ENCODE results near the gene LSM7.

Gene LSM7

GRCh38 chr19:2343289-2343982, 15.1 kb upstream of the LSM7 start:
- Histone ChIP-seq H3K27me3 (ENCODE audit: insufficient read depth, poor library complexity, severe bottlenecking) (no peaks in the 10 kb centered on the region), H3K27ac (ENCODE audit: poor library complexity, severe bottlenecking) (no peak overlapping the region), H3K36me3 (ENCODE audit: low read depth) (0 out of 2 replicates have a peak, but pooled peaks cover 3% of the 10 kb centered on the region), H3K4me3 (ENCODE audit: severe bottlenecking) (no peak overlapping the region), H3K4me1 (ENCODE audit: insufficient read depth, poor library complexity, severe bottlenecking) (no peaks in the 10 kb centered on the region), H3K9me3 (ENCODE audit: severe bottlenecking) (no peaks in the 10 kb centered on the region)
- no peak for TF ChIP-seq CTCF (IDR thresholded peaks at IDR 0.05; ENCODE audit: poor library complexity, severe bottlenecking)
- DNase-seq (ENCODE audit: low spot score) (no peak), ATAC-seq (ENCODE audit: low read depth) (no peak)

GRCh38 chr19:2342656-2343288, 14.4 kb upstream of the LSM7 start:
- no peak for DNase-seq (ENCODE audit: low spot score)
- Histone ChIP-seq H3K9me3 (ENCODE audit: severe bottlenecking) (no peaks in the 10 kb centered on the region), H3K27me3 (ENCODE audit: insufficient read depth, poor library complexity, severe bottlenecking) (no peaks in the 10 kb centered on the region), H3K4me3 (ENCODE audit: severe bottlenecking) (no peak overlapping the region), H3K4me1 (ENCODE audit: insufficient read depth, poor library complexity, severe bottlenecking) (no peaks in the 10 kb centered on the region), H3K36me3 (ENCODE audit: low read depth) (0 out of 2 replicates have a peak, but pooled peaks cover 3% of the 10 kb centered on the region), H3K27ac (ENCODE audit: poor library complexity, severe bottlenecking) (no peak overlapping the region)
- no peak for ATAC-seq (ENCODE audit: low read depth)
- no peak for TF ChIP-seq CTCF (IDR thresholded peaks at IDR 0.05; ENCODE audit: poor library complexity, severe bottlenecking)

GRCh38 chr19:2341982-2342381, 13.6 kb upstream of the LSM7 start:
- H3K27me3 ChIP-seq (ENCODE audit: insufficient read depth, poor library complexity, severe bottlenecking): no peaks in the 10 kb centered on the region
- H3K27ac ChIP-seq (ENCODE audit: poor library complexity, severe bottlenecking): no peak overlapping the region
- DNase-seq (ENCODE audit: low spot score): no peak
- H3K36me3 ChIP-seq (ENCODE audit: low read depth): 0 out of 2 replicates have a peak, but pooled peaks cover 3% of the 10 kb centered on the region
- no peak for ATAC-seq (ENCODE audit: low read depth)
- no peak overlapping the region for H3K4me3 ChIP-seq (ENCODE audit: severe bottlenecking)
- no peaks in the 10 kb centered on the region for H3K4me1 ChIP-seq (ENCODE audit: insufficient read depth, poor library complexity, severe bottlenecking)
- no peak for TF ChIP-seq CTCF (IDR thresholded peaks at IDR 0.05; ENCODE audit: poor library complexity, severe bottlenecking)
- no peaks in the 10 kb centered on the region for H3K9me3 ChIP-seq (ENCODE audit: severe bottlenecking)

- no peak for TF ChIP-seq CTCF (IDR thresholded peaks at IDR 0.05; ENCODE audit: poor library complexity, severe bottlenecking)
- Histone ChIP-seq H3K36me3 (ENCODE audit: low read depth) (0 out of 2 replicates have a peak, but pooled peaks cover 3% of the 10 kb centered on the region), H3K9me3 (ENCODE audit: severe bottlenecking) (no peaks in the 10 kb centered on the region), H3K4me1 (ENCODE audit: insufficient read depth, poor library complexity, severe bottlenecking) (no peaks in the 10 kb centered on the region), H3K27me3 (ENCODE audit: insufficient read depth, poor library complexity, severe bottlenecking) (no peaks in the 10 kb centered on the region), H3K4me3 (ENCODE audit: severe bottlenecking) (no peak overlapping the region), H3K27ac (ENCODE audit: poor library complexity, severe bottlenecking) (no peak overlapping the region)
- DNase-seq (ENCODE audit: low spot score) (no peak), ATAC-seq (ENCODE audit: low read depth) (no peak)
These were observed 12.9 kb upstream of the LSM7 start for GRCh38 chr19:2341244-2341751.
